GM23248 (cell line): ENCODE data around the gene NAV2. TPM values are rescaled to one million over a fixed set of nuclear protein-coding genes. Genes with fewer than 3 reads are reported as not detected.

Experiments
- DNase-seq: peaks from one replicate; pipeline ENCODE4 v3.0.0-alpha.2; 2015
- H2AFZ ChIP-seq: fragments of 200-600 bp; sonication (generic); 2 replicates; pipeline ENCODE4 v1.6.1; 2016; ENCODE audit warnings: antibody characterized with exemption
- H3F3A ChIP-seq: fragments of 200-600 bp; sonication (generic); 2 replicates; pipeline ENCODE4 v1.6.1; 2016; ENCODE audit warnings: mild to moderate bottlenecking, antibody characterized with exemption, mixed run types; ENCODE audit not compliant: insufficient read depth
- H3K27ac ChIP-seq: fragments of 200-600 bp; sonication (generic); 2 replicates; pipeline ENCODE4 v1.5.1; 2016; ENCODE audit warnings: mild to moderate bottlenecking
- H3K27me3 ChIP-seq: fragments of 200-600 bp; sonication (generic); replicated peaks from 2 replicates; pipeline ENCODE4 v1.6.1; 2016; ENCODE audit warnings: mild to moderate bottlenecking; ENCODE audit not compliant: insufficient read depth
- H3K36me3 ChIP-seq: fragments of 200-600 bp; sonication (generic); 2 replicates; pipeline ENCODE4 v1.6.1; 2016; ENCODE audit warnings: low read depth, mild to moderate bottlenecking
- H3K4me1 ChIP-seq: fragments of 200-600 bp; sonication (generic); 2 replicates; pipeline ENCODE4 v1.6.1; 2016; ENCODE audit warnings: mild to moderate bottlenecking; ENCODE audit not compliant: insufficient read depth
- H3K4me2 ChIP-seq: fragments of 200-600 bp; sonication (generic); one replicate; pipeline ENCODE4 v1.6.1; 2016; ENCODE audit warnings: mild to moderate bottlenecking; ENCODE audit not compliant: unreplicated experiment
- H3K4me3 ChIP-seq: fragments of 200-600 bp; sonication (generic); 2 replicates; pipeline ENCODE4 v1.5.1; 2016; ENCODE audit warnings: mild to moderate bottlenecking
- H3K79me2 ChIP-seq: fragments of 200-600 bp; sonication (generic); 2 replicates; pipeline ENCODE4 v1.6.1; 2016; ENCODE audit warnings: mild to moderate bottlenecking; ENCODE audit not compliant: insufficient read depth
- H3K9ac ChIP-seq: fragments of 200-600 bp; sonication (generic); 2 replicates; pipeline ENCODE4 v1.6.1; 2016; ENCODE audit warnings: mild to moderate bottlenecking
- H3K9me2 ChIP-seq: fragments of 200-600 bp; sonication (generic); 2 replicates; pipeline ENCODE4 v1.6.1; 2016; ENCODE audit warnings: mixed run types, mild to moderate bottlenecking, moderate library complexity; ENCODE audit not compliant: insufficient read depth
- H3K9me3 ChIP-seq: fragments of 200-600 bp; sonication (generic); one replicate; pipeline ENCODE4 v1.6.1; 2017; ENCODE audit warnings: low read depth
- H4K20me1 ChIP-seq: fragments of 200-600 bp; sonication (generic); 2 replicates; pipeline ENCODE4 v1.6.0; 2016; ENCODE audit not compliant: insufficient read depth
- EZH2 ChIP-seq: fragments of 200-600 bp; sonication (generic); IDR thresholded peaks from 2 replicates; pipeline ENCODE4 v1.6.1; 2018; ENCODE audit warnings: antibody characterized with exemption, mild to moderate bottlenecking; ENCODE audit not compliant: insufficient read depth, poor library complexity, severe bottlenecking
- EZH2phosphoT487 ChIP-seq: fragments of 200-600 bp; sonication (generic); IDR thresholded peaks from 2 replicates; pipeline ENCODE4 v1.6.1; 2018; ENCODE audit warnings: antibody characterized with exemption, moderate library complexity, mild to moderate bottlenecking, low read depth; ENCODE audit not compliant: insufficient read depth
- WGBS, 2 experiments: methylation state at CpG; one replicate each; pipeline ENCODE4 v1.1.6; 2015 to 2017; ENCODE audit warnings: low lambda C conversion rate in 2 of 2, low coverage in 1 of 2; ENCODE audit errors: missing lambda C conversion rate in 2 of 2; 5-methylcytosine and 5-hydroxymethylcytosine counted together
- in situ Hi-C: fragments of 300-500 bp; cut with MboI; formaldehyde crosslinking; loops from 2 replicates; pipeline ENCODE4 v1.15.0; 2020
- polyA plus RNA-seq: library from polyadenylated mRNA; unstranded; fragments of >200 nt; fragmentation: Nextera tagmentation; extraction: Ambion mirVana; gene quantifications from 2 replicates; pipeline ENCODE4 v1.2.1, GENCODE V29; 2016
- total RNA-seq: library from RNA; depleted of rRNA; stranded (reverse); fragments of >200 nt; shearing (Covaris generic); gene quantifications from 2 replicates; pipeline ENCODE4 v1.2.3, GENCODE V29; 2014

NAV2 gene
- total and polyA plus RNA-seq, 2 experiments from 2014 or later = 5.7 to 11.9 TPM

- H4K20me1 ChIP-seq = no peaks in the 10 kb centered on the region
Observed at GRCh38 chr11:20036626-20037335, 324.1 kb downstream of the NAV2 start.

GRCh38 chr11:20037396-20038153, 324.9 kb downstream of the NAV2 start:
- no peaks in the 10 kb centered on the region for H3K9me2 ChIP-seq
- H3K4me2 ChIP-seq = no peak overlapping the region
- no peaks in the 10 kb centered on the region for H3K9me3 ChIP-seq
- H3K9ac ChIP-seq = no peak overlapping the region
- peaks cover 16% of the 10 kb centered on the region for H3K79me2 ChIP-seq
- peaks cover 12% of the 10 kb centered on the region; the same call in 1 of the 2 replicates for H3K4me1 ChIP-seq
- H3K27ac ChIP-seq = no peak overlapping the region
- H3K27me3 ChIP-seq = no peaks in the 10 kb centered on the region
- H3K4me3 ChIP-seq = no peak overlapping the region
- in situ Hi-C loops = no loop called here
- no peak for DNase-seq
- peaks cover 11% of the 10 kb centered on the region for H3K36me3 ChIP-seq
- TF ChIP-seq EZH2 (no peak), EZH2phosphoT487 (no peak)
- peaks cover 19% of the 10 kb centered on the region; the same call in 1 of the 2 replicates for H3F3A ChIP-seq
- 95 to 98% methylated on average over 3 of the region's 3 CpGs for WGBS, 2 experiments
- H4K20me1 ChIP-seq = no peaks in the 10 kb centered on the region
- no peak overlapping the region for H2AFZ ChIP-seq

More at GRCh38 chr11:20036626-20037335, 324.1 kb downstream of the NAV2 start:
- Histone ChIP-seq H3K27ac (no peak overlapping the region), H3K9me2 (no peaks in the 10 kb centered on the region), H3K9ac (no peak overlapping the region), H2AFZ (no peak overlapping the region), H3K4me2 (no peak overlapping the region), H3K27me3 (no peaks in the 10 kb centered on the region), H3K4me3 (no peak overlapping the region), H3K36me3 (peaks cover 11% of the 10 kb centered on the region), H3F3A (peaks cover 27% of the 10 kb centered on the region; the same call in 1 of the 2 replicates), H3K4me1 (peaks cover 20% of the 10 kb centered on the region), H3K9me3 (no peaks in the 10 kb centered on the region), H3K79me2 (peaks cover 16% of the 10 kb centered on the region)
- 93 to 97% methylated on average over 8 of the region's 8 CpGs for WGBS, 2 experiments
- DNase-seq = no peak
- TF ChIP-seq EZH2 = no peak
- TF ChIP-seq EZH2phosphoT487 = no peak
- in situ Hi-C loops = no loop called here

DNA sequence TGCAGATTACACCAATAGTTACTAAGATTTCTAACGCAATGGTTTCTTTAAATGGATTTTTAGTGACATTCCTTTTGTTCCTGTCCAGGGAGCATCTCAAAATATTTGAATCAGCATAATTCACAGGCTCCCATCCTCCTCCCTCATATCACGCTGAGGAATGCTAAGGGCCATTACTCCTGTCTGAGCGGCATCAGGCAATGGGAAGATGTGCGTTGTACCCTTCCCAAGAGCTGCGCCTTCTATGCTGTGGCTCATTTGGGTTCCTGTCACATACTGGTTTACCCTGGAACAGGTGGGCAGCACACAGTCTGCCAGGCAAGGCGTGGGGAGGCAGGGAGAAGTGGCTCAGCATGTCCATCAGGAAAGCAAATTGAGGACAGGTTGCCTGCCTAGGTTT, 325.8 kb downstream of the NAV2 start:
- Histone ChIP-seq H3F3A (peaks cover 13% of the 10 kb centered on the region; the same call in 1 of the 2 replicates), H3K9me3 (no peaks in the 10 kb centered on the region), H2AFZ (no peak overlapping the region), H3K36me3 (peaks cover 11% of the 10 kb centered on the region), H3K27ac (no peak overlapping the region), H3K79me2 (peaks cover 10% of the 10 kb centered on the region), H4K20me1 (no peaks in the 10 kb centered on the region), H3K27me3 (no peaks in the 10 kb centered on the region), H3K4me1 (peaks cover 12% of the 10 kb centered on the region; the same call in 1 of the 2 replicates), H3K9ac (no peak overlapping the region), H3K4me3 (no peak overlapping the region), H3K9me2 (no peaks in the 10 kb centered on the region), H3K4me2 (no peak overlapping the region)
- TF ChIP-seq EZH2phosphoT487 = no peak
- TF ChIP-seq EZH2 = no peak
- no peak for DNase-seq
- 98% methylated on average over 6 of the region's 6 CpGs for WGBS, 2 experiments
- in situ Hi-C loops = no loop called here

DNA sequence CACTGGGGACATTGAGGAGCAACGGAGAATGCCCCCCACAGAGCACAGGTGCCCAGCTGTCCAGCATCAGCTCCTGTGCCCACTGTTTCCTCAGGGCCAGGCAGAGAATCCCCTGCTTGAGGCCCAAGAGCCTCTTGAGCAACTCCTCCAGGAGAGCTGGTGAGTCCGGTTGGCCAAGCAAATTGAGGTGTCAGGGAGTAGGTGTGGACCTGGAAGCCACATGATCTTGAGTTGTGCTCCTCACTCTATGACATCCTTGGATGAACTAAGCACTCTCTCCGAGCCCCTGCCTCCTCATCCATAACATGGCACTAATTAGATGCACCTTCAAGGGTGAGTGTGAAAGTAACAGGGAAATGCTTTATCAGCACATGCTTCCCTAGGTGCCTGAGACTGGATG, 326.3 kb downstream of the NAV2 start:
- Histone ChIP-seq H3K9me3 (no peaks in the 10 kb centered on the region), H3K79me2 (peaks cover 5% of the 10 kb centered on the region), H3K4me1 (peaks cover 12% of the 10 kb centered on the region; the same call in 1 of the 2 replicates), H3K4me2 (no peak overlapping the region), H3K9me2 (no peaks in the 10 kb centered on the region), H4K20me1 (no peaks in the 10 kb centered on the region), H3F3A (peaks cover 12% of the 10 kb centered on the region; the same call in 1 of the 2 replicates), H3K27ac (no peak overlapping the region), H3K9ac (no peak overlapping the region), H3K4me3 (no peak overlapping the region), H3K27me3 (no peaks in the 10 kb centered on the region), H3K36me3 (peaks cover 15% of the 10 kb centered on the region), H2AFZ (no peak overlapping the region)
- DNase-seq = no peak
- in situ Hi-C loops = no loop called here
- TF ChIP-seq EZH2phosphoT487 = no peak
- TF ChIP-seq EZH2 = no peak
- 94 to 98% methylated on average over 3 of the region's 3 CpGs for WGBS, 2 experiments
